ENCODE results near the gene MTFR2.
"Not testable (repeated sequence)": the region's sequence is repeated elsewhere in the genome, so short reads cannot be mapped to it uniquely, and the experiment has no call there.

The MTFR2 gene

GRCh38 chr6:136228814-136229213, 21.3 kb downstream of the MTFR2 start:
- TF ChIP-seq FOXA1 (IDR thresholded peaks at IDR 0.05), result no peak
- TF ChIP-seq ELF4 (IDR thresholded peaks at IDR 0.05), result no peak
- TF ChIP-seq ARNT (IDR thresholded peaks at IDR 0.05), result no peak
- CTCF ChIA-PET, result no interaction called here
- POLR2A ChIA-PET, result no interaction called here
- no peak for DNase-seq (ENCODE audit: extremely low spot score)

- ChIA-PET CTCF (interaction anchor here (0.5 to 1.7 kb wide), 19 partner anchors 15 to 840 kb away, joined by 3 to 9 read pairs (median 3); no protein-coding TSS in a partner anchor), POLR2A (interaction anchor here (1.1 to 1.3 kb wide), 2 partner anchors 24 to 63 kb away, joined by 3 to 5 read pairs; partner anchors contain the start of genes BCLAF1 and MTFR2)
- no peak for TF ChIP-seq CTBP1 (IDR thresholded peaks at IDR 0.05; ENCODE audit: borderline replicate concordance)
- TF ChIP-seq, protein P1, sequence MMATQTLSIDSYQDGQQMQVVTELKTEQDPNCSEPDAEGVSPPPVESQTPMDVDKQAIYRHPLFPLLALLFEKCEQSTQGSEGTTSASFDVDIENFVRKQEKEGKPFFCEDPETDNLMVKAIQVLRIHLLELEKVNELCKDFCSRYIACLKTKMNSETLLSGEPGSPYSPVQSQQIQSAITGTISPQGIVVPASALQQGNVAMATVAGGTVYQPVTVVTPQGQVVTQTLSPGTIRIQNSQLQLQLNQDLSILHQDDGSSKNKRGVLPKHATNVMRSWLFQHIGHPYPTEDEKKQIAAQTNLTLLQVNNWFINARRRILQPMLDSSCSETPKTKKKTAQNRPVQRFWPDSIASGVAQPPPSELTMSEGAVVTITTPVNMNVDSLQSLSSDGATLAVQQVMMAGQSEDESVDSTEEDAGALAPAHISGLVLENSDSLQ (IDR thresholded peaks at IDR 0.05), result no peak
- TF ChIP-seq ELF4 (IDR thresholded peaks at IDR 0.05), result no peak
- no peak for TF ChIP-seq LEF1 (IDR thresholded peaks at IDR 0.05; ENCODE audit: borderline replicate concordance)
- TF ChIP-seq ZNF384 (IDR thresholded peaks at IDR 0.05), result no peak
- no peak for TF ChIP-seq FOXM1 (IDR thresholded peaks at IDR 0.05; ENCODE audit: borderline replicate concordance)
- no peak for TF ChIP-seq ARNT (IDR thresholded peaks at IDR 0.05)
- TF ChIP-seq FOXK2 (IDR thresholded peaks at IDR 0.05), result no peak
- no peak for TF ChIP-seq BHLHE40 (IDR thresholded peaks at IDR 0.05; ENCODE audit: borderline replicate concordance)
- TF ChIP-seq TARDBP (IDR thresholded peaks at IDR 0.05), result no peak
- no peak for TF ChIP-seq L3MBTL2 (conservative IDR thresholded peaks at IDR 0.05)
- no peak for TF ChIP-seq SP1 (IDR thresholded peaks at IDR 0.05)
- TF ChIP-seq HDGF (IDR thresholded peaks at IDR 0.05; ENCODE audit: borderline replicate concordance), result no peak
- no peak for TF ChIP-seq NFRKB (IDR thresholded peaks at IDR 0.05)
- no peak for TF ChIP-seq SUZ12 (IDR thresholded peaks at IDR 0.05)
- no peak for TF ChIP-seq FOXA1 (IDR thresholded peaks at IDR 0.05)
- no peak for DNase-seq (ENCODE audit: extremely low spot score)
These were observed 23.3 kb downstream of the MTFR2 start for GRCh38 chr6:136226674-136227377.

DNA sequence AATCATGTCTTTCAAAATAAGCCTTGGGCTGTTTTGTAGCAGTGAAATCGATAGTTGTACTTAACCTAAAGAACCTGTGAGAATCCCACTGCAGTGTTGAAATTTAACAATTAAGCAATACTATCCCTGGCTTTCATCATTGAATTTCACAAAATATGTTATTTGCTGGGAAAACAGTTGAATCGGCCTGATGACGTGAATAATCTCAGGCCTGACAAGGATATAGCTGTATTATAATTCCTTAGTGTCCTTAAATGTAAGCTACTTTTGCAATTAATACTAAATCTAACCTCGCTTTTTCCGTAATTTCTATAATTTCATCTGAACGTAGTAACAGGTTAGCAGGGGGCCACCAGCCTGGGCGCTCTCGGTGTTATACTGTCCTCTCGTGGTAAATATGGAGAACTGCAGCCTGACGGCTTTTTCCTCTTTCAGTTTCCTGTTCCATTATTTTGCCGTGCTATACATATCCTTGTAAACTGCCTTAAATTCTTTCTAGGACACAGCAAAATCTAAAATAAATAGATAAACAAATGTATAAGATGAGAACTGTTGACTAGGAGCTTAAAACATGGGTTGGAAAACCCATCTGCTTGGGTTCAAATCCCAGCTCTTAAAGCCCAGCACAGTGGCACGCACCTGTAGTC, 24.0 kb downstream of the MTFR2 start:
- TF ChIP-seq SUZ12 (IDR thresholded peaks at IDR 0.05) (no peak), HDGF (IDR thresholded peaks at IDR 0.05; ENCODE audit: borderline replicate concordance) (no peak), FOXA1 (IDR thresholded peaks at IDR 0.05) (no peak), NFRKB (IDR thresholded peaks at IDR 0.05) (no peak), ZNF384 (IDR thresholded peaks at IDR 0.05) (no peak), FOXK2 (IDR thresholded peaks at IDR 0.05) (no peak), FOXM1 (IDR thresholded peaks at IDR 0.05; ENCODE audit: borderline replicate concordance) (no peak), BHLHE40 (IDR thresholded peaks at IDR 0.05; ENCODE audit: borderline replicate concordance) (no peak), LEF1 (IDR thresholded peaks at IDR 0.05; ENCODE audit: borderline replicate concordance) (no peak), SP1 (IDR thresholded peaks at IDR 0.05) (no peak), ELF4 (IDR thresholded peaks at IDR 0.05) (no peak), TARDBP (IDR thresholded peaks at IDR 0.05) (no peak), CTBP1 (IDR thresholded peaks at IDR 0.05; ENCODE audit: borderline replicate concordance) (no peak), L3MBTL2 (conservative IDR thresholded peaks at IDR 0.05) (no peak), ARNT (IDR thresholded peaks at IDR 0.05) (no peak)
- TF ChIP-seq, protein P1 (IDR thresholded peaks at IDR 0.05), result no peak
- DNase-seq (ENCODE audit: extremely low spot score), result peak; percentile 76
- CTCF ChIA-PET, result interaction anchor here (0.5 to 1.7 kb wide), 20 partner anchors 9 to 840 kb away, joined by 3 to 9 read pairs (median 4); no protein-coding TSS in a partner anchor
- POLR2A ChIA-PET, result interaction anchor here (1.3 kb wide), 1 partner anchor 63 kb away, joined by 5 read pairs; the partner anchor contains the start of gene BCLAF1

DNA sequence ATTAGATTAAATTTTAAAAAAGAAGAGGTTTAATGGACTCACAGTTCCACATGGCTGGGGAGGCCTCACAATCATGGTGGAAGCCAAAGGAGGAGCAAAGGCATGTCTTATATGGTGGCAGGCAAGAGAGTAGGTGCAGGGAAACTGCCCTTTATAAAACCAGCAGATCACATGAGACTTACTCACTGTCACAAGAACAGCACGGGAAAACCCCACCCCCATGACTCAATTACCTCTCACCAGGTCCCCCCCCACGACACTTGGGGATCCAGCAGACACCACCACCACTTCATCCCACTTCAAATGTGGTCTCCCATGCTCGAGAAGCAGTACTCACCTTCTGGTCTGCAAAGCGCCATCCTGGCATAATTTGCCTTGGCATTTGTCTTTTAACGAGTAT, 24.6 kb downstream of the MTFR2 start:
- POLR2A ChIA-PET, result no interaction called here
- CTCF ChIA-PET, result interaction anchor here (0.6 to 1.7 kb wide), 9 partner anchors 10 to 839 kb away, joined by 3 to 9 read pairs (median 4); no protein-coding TSS in a partner anchor
- DNase-seq (ENCODE audit: extremely low spot score), result no peak
- TF ChIP-seq SP1 (IDR thresholded peaks at IDR 0.05) (no peak), ARNT (IDR thresholded peaks at IDR 0.05) (no peak), NFRKB (IDR thresholded peaks at IDR 0.05) (no peak), HDGF (IDR thresholded peaks at IDR 0.05; ENCODE audit: borderline replicate concordance) (no peak), ELF4 (IDR thresholded peaks at IDR 0.05) (no peak), FOXM1 (IDR thresholded peaks at IDR 0.05; ENCODE audit: borderline replicate concordance) (no peak), SUZ12 (IDR thresholded peaks at IDR 0.05) (no peak), LEF1 (IDR thresholded peaks at IDR 0.05; ENCODE audit: borderline replicate concordance) (no peak), TARDBP (IDR thresholded peaks at IDR 0.05) (no peak), L3MBTL2 (conservative IDR thresholded peaks at IDR 0.05) (no peak), FOXK2 (IDR thresholded peaks at IDR 0.05) (no peak), BHLHE40 (IDR thresholded peaks at IDR 0.05; ENCODE audit: borderline replicate concordance) (no peak), FOXA1 (IDR thresholded peaks at IDR 0.05) (no peak), CTBP1 (IDR thresholded peaks at IDR 0.05; ENCODE audit: borderline replicate concordance) (no peak), ZNF384 (IDR thresholded peaks at IDR 0.05) (no peak)
- TF ChIP-seq, protein P1 (IDR thresholded peaks at IDR 0.05), result no peak

- CTCF ChIA-PET; DNase-seq (ENCODE audit: extremely low spot score); POLR2A ChIA-PET: not testable (repeated sequence)
These were observed 25.1 kb downstream of the MTFR2 start for GRCh38 chr6:136224974-136225373.

Measured in HEK293T (cell line).